PC-3 (cell line): Measurements from ENCODE around the gene SLC1A2. TPM values are rescaled to one million over a fixed set of nuclear protein-coding genes. Genes with fewer than 3 reads are reported as not detected.

ENCODE experiments used
- ATAC-seq: fragments of 200-7000 bp; cut with Tn5 transposase; 2 replicates; pipeline ENCODE4 v1.9.1; 2020; ENCODE audit warnings: mild to moderate bottlenecking, moderate library complexity
- BruUV-seq: library from RNA; stranded (reverse); fragments of 400-500 nt; replicated peaks from 2 replicates; lab custom pipeline; 2021; lab: Mats Ljungman, UMichigan
- CTCF ChIA-PET: fragments of 300-600 bp; sonication (Branson Sonifier 250); formaldehyde crosslinking; loops from one replicate; lab custom pipeline; 2022; ENCODE audit warnings: antibody characterized with exemption; lab: Charles Lee
- POLR2A ChIA-PET: fragments of 300-600 bp; sonication (Branson Sonifier 250); formaldehyde crosslinking; loops from one replicate; lab custom pipeline; 2022; ENCODE audit warnings: antibody characterized with exemption; ENCODE audit not compliant: unreplicated experiment; lab: Charles Lee
- DNase-seq: peaks from one replicate; pipeline ENCODE4 v3.0.0-alpha.2; 2015
- H2AFZ ChIP-seq: fragments of 300-600 bp; sonication (generic); 2 replicates; pipeline ENCODE4 v1.6.0; 2016; ENCODE audit warnings: antibody characterized with exemption, low read length
- H3F3A ChIP-seq: fragments of 300-600 bp; sonication (generic); one replicate; pipeline ENCODE4 v1.6.0; 2017; ENCODE audit warnings: antibody characterized with exemption, low read length, control low read depth, mild to moderate bottlenecking; ENCODE audit not compliant: unreplicated experiment
- H3K27ac ChIP-seq: fragments of 300-600 bp; sonication (generic); 2 replicates; pipeline ENCODE4 v1.5.1; 2016; ENCODE audit warnings: mild to moderate bottlenecking, low read length
- H3K27me3 ChIP-seq: fragments of 300-600 bp; sonication (generic); 2 replicates; pipeline ENCODE4 v1.6.1; 2016; ENCODE audit warnings: low read length, mixed read lengths
- H3K36me3 ChIP-seq: fragments of 300-600 bp; sonication (generic); 2 replicates; pipeline ENCODE4 v1.6.1; 2016; ENCODE audit warnings: low read depth, mixed run types, low read length, mixed read lengths
- H3K4me1 ChIP-seq: fragments of 300-600 bp; sonication (generic); 2 replicates; pipeline ENCODE4 v1.5.1; 2016; ENCODE audit warnings: low read length; ENCODE audit not compliant: insufficient read depth
- H3K4me2 ChIP-seq: fragments of 300-600 bp; sonication (generic); 2 replicates; pipeline ENCODE4 v1.6.0; 2016; ENCODE audit warnings: low read length
- H3K4me3 ChIP-seq: fragments of 300-600 bp; sonication (generic); 2 replicates; pipeline ENCODE4 v1.5.1; 2016; ENCODE audit warnings: mild to moderate bottlenecking, low read length, mixed read lengths
- H3K79me2 ChIP-seq: fragments of 300-600 bp; sonication (generic); 2 replicates; pipeline ENCODE4 v1.6.1; 2017; ENCODE audit warnings: low read length, mixed read lengths
- H3K9ac ChIP-seq: fragments of 300-600 bp; sonication (generic); 2 replicates; pipeline ENCODE4 v1.6.0; 2016; ENCODE audit warnings: mild to moderate bottlenecking, low read length
- H3K9me2 ChIP-seq: fragments of 300-600 bp; sonication (generic); replicated peaks from 2 replicates; pipeline ENCODE4 v1.6.1; 2016; ENCODE audit warnings: mixed run types, low read length, mixed read lengths
- H3K9me3 ChIP-seq: fragments of 300-600 bp; sonication (generic); 2 replicates; pipeline ENCODE4 v1.6.1; 2016; ENCODE audit warnings: low read length, mixed read lengths
- H4K20me1 ChIP-seq: fragments of 300-600 bp; sonication (generic); 2 replicates; pipeline ENCODE4 v1.6.1; 2016; ENCODE audit warnings: low read length, mixed read lengths
- CTCF ChIP-seq: fragments of 300-600 bp; sonication (generic); conservative IDR thresholded peaks from 2 replicates; pipeline ENCODE4 v1.5.1; 2017; ENCODE audit warnings: antibody characterized with exemption, low read depth, mild to moderate bottlenecking, low read length
- EZH2 ChIP-seq: fragments of 300-600 bp; sonication (generic); IDR thresholded peaks from one replicate; pipeline ENCODE4 v1.6.1; 2017; ENCODE audit warnings: antibody characterized with exemption, mild to moderate bottlenecking, low read length; ENCODE audit not compliant: unreplicated experiment
- EZH2phosphoT487 ChIP-seq: fragments of 300-600 bp; sonication (generic); IDR thresholded peaks from 2 replicates; pipeline ENCODE4 v1.6.1; 2018; ENCODE audit warnings: mild to moderate bottlenecking, antibody characterized with exemption, low read length, borderline replicate concordance
- intact Hi-C: fragments of 100-400 bp; cut with micrococcal nuclease; formaldehyde crosslinking; loops from 2 replicates; pipeline ENCODE4 v1.9.0; 2023
- total RNA-seq: library from RNA; depleted of rRNA; stranded (reverse); fragments of >200 nt; gene quantifications from 2 replicates; pipeline ENCODE4 v1.2.3, GENCODE V29; 2014

Gene SLC1A2
- total RNA-seq, 1 experiment from 2014 or later: 0.18 TPM

DNA sequence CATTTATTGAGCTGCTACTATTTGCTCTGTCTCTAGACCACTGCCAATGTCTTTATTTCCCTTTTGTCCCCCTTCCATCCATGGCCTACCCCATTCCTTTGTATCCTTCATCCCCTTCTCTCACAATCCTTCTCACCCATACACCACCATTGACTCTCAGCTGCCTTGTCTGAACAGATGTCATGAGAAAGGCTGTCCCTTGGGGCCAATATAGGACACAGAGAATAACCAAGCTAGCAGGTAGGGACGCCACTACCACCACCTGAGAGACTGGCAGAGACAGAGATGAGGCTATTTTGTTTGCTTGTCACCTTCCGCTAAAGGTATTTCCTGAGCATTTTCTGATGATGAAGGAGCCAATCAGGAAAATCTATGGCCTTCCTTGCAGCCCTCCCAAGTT lies 141.5 kb downstream of the SLC1A2 start:
- H3K9me2 ChIP-seq: no peaks in the 10 kb centered on the region
- no peak overlapping the region for H3K9ac ChIP-seq
- no peak for DNase-seq
- H3K27me3 ChIP-seq: no peaks in the 10 kb centered on the region
- H3K4me2 ChIP-seq: no peak overlapping the region
- no peaks in the 10 kb centered on the region for H4K20me1 ChIP-seq
- no peak overlapping the region for H2AFZ ChIP-seq
- no peaks in the 10 kb centered on the region for H3K9me3 ChIP-seq
- no peak for ATAC-seq
- no peaks in the 10 kb centered on the region for H3K79me2 ChIP-seq
- H3K36me3 ChIP-seq: no peaks in the 10 kb centered on the region
- intact Hi-C loops: no loop called here
- TF ChIP-seq EZH2phosphoT487 (no peak), EZH2 (no peak), CTCF (no peak)
- no TSS peak for BruUV-seq
- ChIA-PET CTCF (no interaction called here), POLR2A (no interaction called here)
- no peak overlapping the region for H3K27ac ChIP-seq
- no peaks in the 10 kb centered on the region for H3F3A ChIP-seq
- no peak overlapping the region for H3K4me3 ChIP-seq
- H3K4me1 ChIP-seq: peaks cover 19% of the 10 kb centered on the region

GRCh38 chr11:35276396-35277145 lies 142.8 kb downstream of the SLC1A2 start:
- no TSS peak for BruUV-seq
- intact Hi-C loops: no loop called here
- peaks cover 19% of the 10 kb centered on the region for H3K4me1 ChIP-seq

More at GRCh38 chr11:35276396-35277145, 142.8 kb downstream of the SLC1A2 start:
- peak overlapping the region; percentile 55; the same call in 1 of the 2 replicates for H3K4me2 ChIP-seq
- no peak overlapping the region for H2AFZ ChIP-seq
- no peaks in the 10 kb centered on the region for H3K27me3 ChIP-seq
- TF ChIP-seq CTCF (no peak), EZH2phosphoT487 (no peak), EZH2 (no peak)
- no peaks in the 10 kb centered on the region for H3K79me2 ChIP-seq
- no peak overlapping the region for H3K4me3 ChIP-seq
- ChIA-PET POLR2A (no interaction called here), CTCF (no interaction called here)
- H3K27ac ChIP-seq: peak overlapping the region; percentile 50; the same call in 1 of the 2 replicates
- no peaks in the 10 kb centered on the region for H3K9me3 ChIP-seq
- peak; percentile 61 for DNase-seq
- no peaks in the 10 kb centered on the region for H3F3A ChIP-seq
- peak; percentile 62 for ATAC-seq
- H3K9me2 ChIP-seq: no peaks in the 10 kb centered on the region
- no peak overlapping the region for H3K9ac ChIP-seq
- H3K36me3 ChIP-seq: no peaks in the 10 kb centered on the region
- H4K20me1 ChIP-seq: no peaks in the 10 kb centered on the region
